ENCODE measurements around the gene CABLES2. TPM values are rescaled to one million over a fixed set of nuclear protein-coding genes. Genes with fewer than 3 reads are reported as not detected.

Gene CABLES2
- total and polyA plus RNA-seq, 9 of the 15 experiments (the other 6 are each of a cell fraction or from before 2014, with no cell fraction given), result 0.46 to 4.2 (median 1.6) TPM

- TF ChIP-seq GTF3C2 (IDR thresholded peaks at IDR 0.05; ENCODE audit: borderline replicate concordance, extremely low read depth, insufficient read length), result no peak
- TF ChIP-seq SMARCB1 (IDR thresholded peaks at IDR 0.05; ENCODE audit: insufficient read length, low read depth), result no peak
- TF ChIP-seq GTF2F1 (IDR thresholded peaks at IDR 0.05; ENCODE audit: low read depth, low read length), result 0 out of 2 replicates have a peak, but pooled peaks have one; percentile 59
- TF ChIP-seq SMAD1 (IDR thresholded peaks at IDR 0.05; ENCODE audit: low read depth, low read length, partially characterized antibody), result no peak
- TF ChIP-seq FOXP1 (CRISPR knock-in tag; IDR thresholded peaks at IDR 0.05), result peak; percentile 82
- TF ChIP-seq NCOR1 (IDR thresholded peaks at IDR 0.05), result no peak
- TF ChIP-seq PHB2 (IDR thresholded peaks at IDR 0.05; ENCODE audit: low read depth), result no peak
- no peak for TF ChIP-seq MXD1 (CRISPR knock-in tag; IDR thresholded peaks at IDR 0.05; ENCODE audit: borderline replicate concordance, poor library complexity, severe bottlenecking)
- TF ChIP-seq SMAD3 (CRISPR knock-in tag; conservative IDR thresholded peaks at IDR 0.05), result no peak
- TF ChIP-seq MCM7 (IDR thresholded peaks at IDR 0.05), result no peak
- TF ChIP-seq SMARCE1 (IDR thresholded peaks at IDR 0.05), result no peak
- TF ChIP-seq ZNF41 (CRISPR knock-in tag; conservative IDR thresholded peaks at IDR 0.05), result no peak
- no peak for TF ChIP-seq ZNF561 (CRISPR knock-in tag; conservative IDR thresholded peaks at IDR 0.05)
- no peak for TF ChIP-seq PBX2 (CRISPR knock-in tag; IDR thresholded peaks at IDR 0.05; ENCODE audit: low read depth)
- no peak for TF ChIP-seq PBX2 (tag; conservative IDR thresholded peaks at IDR 0.05; ENCODE audit: low read depth)
Measured at GRCh38 chr20:62386383-62387218, 20.5 kb downstream of the CABLES2 start, which contains the start of gene RPS21 (continued).

All from K562 (cell line).